ENCODE results near the gene GLRA1.
"Not testable (repeated sequence)": the region's sequence is repeated elsewhere in the genome, so short reads cannot be mapped to it uniquely, and the experiment has no call there.

The GLRA1 gene

DNA sequence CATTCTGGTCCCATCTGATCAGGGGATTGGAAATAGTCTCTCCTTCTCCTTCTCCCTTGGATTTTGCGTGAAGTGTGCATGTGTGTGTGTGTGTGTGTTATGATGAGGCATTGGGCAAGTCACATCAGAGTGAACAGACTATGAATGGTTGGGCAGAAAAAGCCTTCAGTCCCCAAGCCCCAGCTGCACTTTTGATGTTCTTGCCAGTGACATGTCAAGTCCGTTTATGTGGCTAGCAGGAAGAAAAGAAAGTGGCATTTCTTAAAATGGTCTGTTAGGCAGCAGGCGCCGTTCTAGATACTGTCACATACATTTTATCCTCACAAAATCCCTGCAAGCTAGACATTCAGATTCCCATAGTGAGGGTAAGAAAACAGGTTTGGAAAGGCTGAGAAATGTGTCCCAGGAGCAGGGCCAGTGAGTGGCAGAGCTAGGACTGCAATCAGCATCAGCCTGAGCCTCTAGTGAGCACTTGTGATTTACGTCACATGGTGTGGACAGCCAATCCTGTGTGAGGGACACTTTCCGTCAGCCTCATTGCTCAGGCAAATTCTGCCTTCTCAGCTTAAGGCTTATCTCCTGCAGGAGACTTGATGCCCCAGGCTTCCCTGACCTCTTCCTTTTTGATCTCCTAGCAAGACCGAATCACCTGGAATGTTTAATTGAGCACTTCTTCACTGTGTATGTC is 60.4 kb downstream of the GLRA1 start:
- H3K4me1 ChIP-seq (ENCODE audit: control insufficient read depth, insufficient read depth, low read length) = no peaks in the 10 kb centered on the region
- H3K27me3 ChIP-seq (ENCODE audit: control insufficient read depth in 1 of 2, insufficient read depth in 2 of 2, low read length in 2 of 2) = no peaks in the 10 kb centered on the region
- H3K27ac ChIP-seq (ENCODE audit: low read length) = no peak overlapping the region
- H3K36me3 ChIP-seq (ENCODE audit: control insufficient read depth in 2 of 2, insufficient read depth in 2 of 2, low read length in 2 of 2) = no peaks in the 10 kb centered on the region
- no peaks in the 10 kb centered on the region for H3K9me3 ChIP-seq (ENCODE audit: control insufficient read depth in 2 of 2, low read length in 2 of 2)
- no peak overlapping the region for H3K4me3 ChIP-seq (ENCODE audit: low read length in 2 of 2)
- H3K9ac ChIP-seq (ENCODE audit: low read length in 2 of 2) = no peak overlapping the region

DNA sequence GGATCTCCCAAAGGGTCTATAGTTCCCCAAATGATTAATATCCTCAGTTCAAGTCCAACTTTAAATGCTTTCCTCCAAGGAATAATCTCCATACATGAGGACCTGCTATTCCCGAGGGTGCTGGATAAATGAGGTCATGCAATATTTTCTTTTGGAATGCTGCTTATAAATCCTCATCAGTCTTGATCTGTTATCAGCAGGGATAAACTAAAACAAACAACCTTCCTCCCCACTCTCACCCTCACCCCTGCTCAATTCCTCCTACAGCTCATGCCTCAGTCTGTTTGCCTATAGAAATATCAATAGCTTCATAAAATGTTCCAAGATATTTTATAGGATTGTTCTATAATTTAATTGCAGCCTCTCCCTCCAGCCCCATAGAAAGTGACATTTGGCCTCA is 61.1 kb downstream of the GLRA1 start:
- no peaks in the 10 kb centered on the region for H3K27me3 ChIP-seq (ENCODE audit: control insufficient read depth in 1 of 2, insufficient read depth in 2 of 2, low read length in 2 of 2)
- H3K27ac ChIP-seq (ENCODE audit: low read length) = no peak overlapping the region
- H3K4me1 ChIP-seq (ENCODE audit: control insufficient read depth, insufficient read depth, low read length) = no peaks in the 10 kb centered on the region
- no peak overlapping the region for H3K9ac ChIP-seq (ENCODE audit: low read length in 2 of 2)
- H3K36me3 ChIP-seq (ENCODE audit: control insufficient read depth in 2 of 2, insufficient read depth in 2 of 2, low read length in 2 of 2) = no peaks in the 10 kb centered on the region
- no peak overlapping the region for H3K4me3 ChIP-seq (ENCODE audit: low read length in 2 of 2)
- no peaks in the 10 kb centered on the region for H3K9me3 ChIP-seq (ENCODE audit: control insufficient read depth in 2 of 2, low read length in 2 of 2)

DNA sequence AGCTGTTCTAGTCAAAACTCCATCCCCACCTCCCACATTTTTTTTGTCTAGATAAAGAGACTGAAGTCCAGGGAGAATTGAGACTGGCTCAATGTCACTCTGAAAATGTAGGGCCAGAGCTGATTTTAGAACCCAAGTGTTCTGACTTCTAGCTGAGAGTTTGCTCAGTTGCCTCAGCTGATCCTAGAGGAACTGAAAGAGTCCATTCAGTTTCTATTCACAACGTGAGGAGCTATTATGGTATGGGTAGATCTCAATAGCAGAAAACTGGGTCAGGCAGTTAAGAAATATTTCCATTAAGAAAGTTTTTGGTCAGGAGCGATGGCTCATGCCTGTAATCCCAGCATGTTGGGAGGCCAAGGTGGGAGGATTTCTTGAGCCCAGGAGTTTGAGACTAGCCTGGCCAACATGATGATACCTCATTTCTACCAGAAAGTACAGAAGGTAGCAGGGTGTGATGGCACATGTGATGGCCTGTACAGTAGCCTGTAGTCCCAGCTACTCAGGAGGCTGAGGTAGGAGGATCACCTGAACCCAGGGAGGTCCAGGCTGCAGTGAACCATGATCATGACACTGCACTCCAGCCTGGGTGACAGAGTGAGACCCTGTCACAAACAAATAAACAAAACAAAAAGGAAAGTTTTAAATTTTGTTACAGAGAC is 61.7 kb downstream of the GLRA1 start:
- Histone ChIP-seq H3K9me3 (ENCODE audit: control insufficient read depth in 2 of 2, low read length in 2 of 2) (no peaks in the 10 kb centered on the region), H3K36me3 (ENCODE audit: control insufficient read depth in 2 of 2, insufficient read depth in 2 of 2, low read length in 2 of 2) (no peaks in the 10 kb centered on the region), H3K4me3 (ENCODE audit: low read length in 2 of 2) (no peak overlapping the region), H3K27ac (ENCODE audit: low read length) (no peak overlapping the region), H3K9ac (ENCODE audit: low read length in 2 of 2) (no peak overlapping the region), H3K4me1 (ENCODE audit: control insufficient read depth, insufficient read depth, low read length) (no peaks in the 10 kb centered on the region), H3K27me3 (ENCODE audit: control insufficient read depth in 1 of 2, insufficient read depth in 2 of 2, low read length in 2 of 2) (no peaks in the 10 kb centered on the region)

DNA sequence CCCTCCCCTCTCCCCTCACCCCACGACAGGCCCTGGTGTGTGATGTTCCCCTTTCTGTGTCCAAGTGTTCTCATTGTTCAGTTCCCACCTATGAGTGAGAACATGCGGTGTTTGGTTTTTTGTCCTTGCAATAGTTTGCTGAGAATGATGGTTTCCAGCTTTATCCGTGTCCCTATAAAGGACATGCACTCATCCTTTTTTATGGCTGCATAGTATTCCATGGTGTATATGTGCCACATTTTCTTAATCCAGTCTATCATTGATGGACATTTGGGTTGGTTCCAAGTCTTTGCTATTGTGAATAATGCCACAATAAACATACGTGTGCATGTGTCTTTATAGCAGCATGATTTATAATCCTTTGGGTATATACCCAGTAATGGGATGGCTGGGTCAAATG is 63.8 kb downstream of the GLRA1 start:
- H3K4me3 ChIP-seq (ENCODE audit: low read length in 2 of 2); H3K9ac ChIP-seq (ENCODE audit: low read length in 2 of 2); H3K4me1 ChIP-seq (ENCODE audit: control insufficient read depth, insufficient read depth, low read length); H3K9me3 ChIP-seq (ENCODE audit: control insufficient read depth in 2 of 2, low read length in 2 of 2); H3K27me3 ChIP-seq (ENCODE audit: control insufficient read depth in 1 of 2, insufficient read depth in 2 of 2, low read length in 2 of 2); H3K36me3 ChIP-seq (ENCODE audit: control insufficient read depth in 2 of 2, insufficient read depth in 2 of 2, low read length in 2 of 2); H3K27ac ChIP-seq (ENCODE audit: low read length): not testable (repeated sequence)

DNA sequence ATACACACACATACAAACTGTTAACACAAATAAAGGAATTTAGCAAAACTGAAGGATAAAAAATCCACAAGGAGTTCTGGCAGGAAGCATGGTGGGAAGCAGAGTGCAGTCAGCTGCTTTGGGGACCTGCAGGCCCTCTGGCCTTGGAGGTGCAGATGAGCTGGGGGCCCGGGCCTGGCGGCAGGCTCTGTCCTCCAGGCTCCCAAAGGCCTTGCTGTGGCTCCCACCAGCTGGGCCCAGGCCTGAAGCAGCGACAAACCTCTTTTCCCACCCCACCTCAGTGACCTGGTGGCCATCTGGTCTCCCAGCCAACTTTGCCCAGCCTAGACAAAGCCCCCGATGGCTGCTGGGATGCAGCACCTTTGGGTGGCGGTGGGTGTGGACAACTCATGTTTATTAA is 67.8 kb downstream of the GLRA1 start:
- Histone ChIP-seq H3K27ac (ENCODE audit: low read length) (no peak overlapping the region), H3K36me3 (ENCODE audit: control insufficient read depth in 2 of 2, insufficient read depth in 2 of 2, low read length in 2 of 2) (no peaks in the 10 kb centered on the region), H3K4me3 (ENCODE audit: low read length in 2 of 2) (no peak overlapping the region), H3K4me1 (ENCODE audit: control insufficient read depth, insufficient read depth, low read length) (no peaks in the 10 kb centered on the region), H3K27me3 (ENCODE audit: control insufficient read depth in 1 of 2, insufficient read depth in 2 of 2, low read length in 2 of 2) (no peaks in the 10 kb centered on the region), H3K9ac (ENCODE audit: low read length in 2 of 2) (no peak overlapping the region), H3K9me3 (ENCODE audit: control insufficient read depth in 2 of 2, low read length in 2 of 2) (no peaks in the 10 kb centered on the region)

DNA sequence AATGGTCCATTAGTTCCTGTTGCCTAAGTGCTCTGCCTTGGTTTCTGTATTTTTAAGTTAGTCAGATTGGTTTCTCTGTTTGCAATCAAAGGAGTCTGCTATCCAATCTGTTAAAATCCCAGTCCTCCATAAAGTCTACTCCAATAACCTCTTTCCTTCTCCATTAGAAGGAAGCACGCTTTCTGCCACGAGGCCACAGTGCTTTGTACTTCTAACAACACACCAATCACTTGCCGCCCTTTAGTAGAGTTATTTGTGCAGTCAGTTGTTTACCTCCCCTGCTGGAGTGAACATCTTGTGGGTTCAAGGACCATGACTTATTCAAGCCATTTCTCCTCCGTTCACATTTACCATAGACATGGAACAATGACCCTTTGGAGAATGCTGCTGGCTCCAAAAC is 69.0 kb downstream of the GLRA1 start:
- Histone ChIP-seq H3K9ac (ENCODE audit: low read length in 2 of 2) (no peak overlapping the region), H3K4me1 (ENCODE audit: control insufficient read depth, insufficient read depth, low read length) (no peaks in the 10 kb centered on the region), H3K36me3 (ENCODE audit: control insufficient read depth in 2 of 2, insufficient read depth in 2 of 2, low read length in 2 of 2) (no peaks in the 10 kb centered on the region), H3K4me3 (ENCODE audit: low read length in 2 of 2) (no peak overlapping the region), H3K27me3 (ENCODE audit: control insufficient read depth in 1 of 2, insufficient read depth in 2 of 2, low read length in 2 of 2) (no peaks in the 10 kb centered on the region), H3K9me3 (ENCODE audit: control insufficient read depth in 2 of 2, low read length in 2 of 2) (no peaks in the 10 kb centered on the region), H3K27ac (ENCODE audit: low read length) (no peak overlapping the region)

DNA sequence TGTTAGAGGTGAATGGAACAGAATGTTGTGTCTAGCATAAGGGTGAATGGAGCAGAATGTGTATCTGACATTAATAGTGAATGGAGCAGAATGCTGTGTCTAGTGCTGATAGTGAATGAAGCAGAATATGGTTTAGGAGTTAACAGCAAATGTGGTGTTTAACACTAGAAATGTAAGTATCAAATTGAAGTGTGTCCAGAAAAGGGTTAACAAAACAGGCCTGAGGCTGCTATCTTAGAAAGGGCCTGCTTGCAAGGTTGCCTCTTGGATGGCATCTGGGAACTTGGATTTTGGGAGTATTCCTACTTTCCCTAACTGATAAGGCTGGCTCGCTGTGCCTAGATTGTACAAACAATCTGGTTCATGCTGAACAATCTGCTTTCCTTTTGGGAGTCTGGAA is 76.8 kb downstream of the GLRA1 start:
- H3K27me3 ChIP-seq (ENCODE audit: control insufficient read depth in 1 of 2, insufficient read depth in 2 of 2, low read length in 2 of 2) = no peaks in the 10 kb centered on the region
- no peak overlapping the region for H3K4me3 ChIP-seq (ENCODE audit: low read length in 2 of 2)
- no peak overlapping the region for H3K27ac ChIP-seq (ENCODE audit: low read length)
- no peak overlapping the region for H3K9ac ChIP-seq (ENCODE audit: low read length in 2 of 2)
- H3K9me3 ChIP-seq (ENCODE audit: control insufficient read depth in 2 of 2, low read length in 2 of 2) = no peaks in the 10 kb centered on the region
- H3K4me1 ChIP-seq (ENCODE audit: control insufficient read depth, insufficient read depth, low read length) = no peaks in the 10 kb centered on the region
- H3K36me3 ChIP-seq (ENCODE audit: control insufficient read depth in 2 of 2, insufficient read depth in 2 of 2, low read length in 2 of 2) = no peaks in the 10 kb centered on the region

DNA sequence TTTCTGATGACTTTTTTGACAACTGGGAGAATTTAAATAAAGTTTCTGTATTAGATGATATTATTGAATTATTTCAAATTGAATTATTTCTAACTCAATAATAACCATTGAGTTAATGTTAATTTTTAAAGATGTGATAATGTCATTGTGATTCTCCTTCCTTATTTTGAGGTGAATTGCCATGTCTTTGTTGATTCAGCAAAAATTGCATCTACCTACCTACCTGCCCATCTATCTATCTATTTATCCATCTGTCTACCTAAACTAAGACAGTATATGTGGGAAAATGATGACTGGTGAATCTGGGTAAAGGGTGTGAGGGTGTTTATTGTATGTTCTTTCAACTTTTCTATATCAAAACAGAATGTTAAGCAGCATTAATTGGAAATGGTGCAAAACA is 77.9 kb downstream of the GLRA1 start:
- H3K36me3 ChIP-seq (ENCODE audit: control insufficient read depth in 2 of 2, insufficient read depth in 2 of 2, low read length in 2 of 2) = no peaks in the 10 kb centered on the region
- H3K27ac ChIP-seq (ENCODE audit: low read length) = no peak overlapping the region
- no peaks in the 10 kb centered on the region for H3K27me3 ChIP-seq (ENCODE audit: control insufficient read depth in 1 of 2, insufficient read depth in 2 of 2, low read length in 2 of 2)
- no peaks in the 10 kb centered on the region for H3K9me3 ChIP-seq (ENCODE audit: control insufficient read depth in 2 of 2, low read length in 2 of 2)
- no peak overlapping the region for H3K4me3 ChIP-seq (ENCODE audit: low read length in 2 of 2)
- H3K4me1 ChIP-seq (ENCODE audit: control insufficient read depth, insufficient read depth, low read length) = no peaks in the 10 kb centered on the region
- no peak overlapping the region for H3K9ac ChIP-seq (ENCODE audit: low read length in 2 of 2)

DNA sequence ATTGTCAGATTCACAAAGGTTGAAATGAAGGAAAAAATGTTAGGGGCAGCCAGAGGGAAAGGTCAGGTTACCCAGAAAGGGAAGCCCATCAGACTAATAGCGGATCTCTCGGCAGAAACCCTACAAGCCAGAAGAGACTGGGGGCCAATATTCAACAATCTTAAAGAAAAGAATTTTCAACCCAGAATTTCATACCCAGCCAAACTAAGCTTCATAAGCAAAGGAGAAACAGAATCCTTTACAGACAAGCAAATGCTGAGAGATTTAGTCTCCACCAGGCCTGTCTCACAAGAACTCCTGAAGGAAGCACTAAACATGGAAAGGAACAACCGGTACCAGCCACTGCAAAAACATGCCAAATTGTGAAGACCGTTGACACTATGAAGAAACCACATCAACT is 91.8 kb downstream of the GLRA1 start:
- H3K36me3 ChIP-seq (ENCODE audit: control insufficient read depth in 2 of 2, insufficient read depth in 2 of 2, low read length in 2 of 2); H3K9me3 ChIP-seq (ENCODE audit: control insufficient read depth in 2 of 2, low read length in 2 of 2); H3K9ac ChIP-seq (ENCODE audit: low read length in 2 of 2); H3K4me1 ChIP-seq (ENCODE audit: control insufficient read depth, insufficient read depth, low read length); H3K27ac ChIP-seq (ENCODE audit: low read length); H3K4me3 ChIP-seq (ENCODE audit: low read length in 2 of 2); H3K27me3 ChIP-seq (ENCODE audit: control insufficient read depth in 1 of 2, insufficient read depth in 2 of 2, low read length in 2 of 2): not testable (repeated sequence)

DNA sequence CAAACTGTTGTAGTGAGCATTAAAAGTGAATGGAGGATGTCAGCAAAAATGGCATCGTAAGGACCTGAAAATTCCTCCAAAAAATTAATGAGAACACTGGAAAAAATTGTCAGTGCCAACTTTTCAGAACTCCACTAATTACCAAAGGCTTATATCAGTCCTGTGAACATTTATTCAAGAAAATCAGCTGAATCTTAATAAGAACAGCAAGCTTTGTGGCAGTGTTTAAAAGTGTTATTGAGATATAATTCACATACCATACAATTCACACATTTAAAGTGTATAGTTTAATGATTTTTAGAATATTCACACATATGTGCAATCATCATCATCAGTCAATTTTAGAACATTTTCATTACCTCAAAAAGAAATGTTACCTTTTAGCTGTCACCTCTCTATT is 95.3 kb downstream of the GLRA1 start:
- no peaks in the 10 kb centered on the region for H3K9me3 ChIP-seq (ENCODE audit: control insufficient read depth in 2 of 2, low read length in 2 of 2)
- no peaks in the 10 kb centered on the region for H3K4me1 ChIP-seq (ENCODE audit: control insufficient read depth, insufficient read depth, low read length)
- H3K4me3 ChIP-seq (ENCODE audit: low read length in 2 of 2) = no peak overlapping the region
- no peak overlapping the region for H3K9ac ChIP-seq (ENCODE audit: low read length in 2 of 2)
- no peaks in the 10 kb centered on the region for H3K36me3 ChIP-seq (ENCODE audit: control insufficient read depth in 2 of 2, insufficient read depth in 2 of 2, low read length in 2 of 2)
- H3K27ac ChIP-seq (ENCODE audit: low read length) = no peak overlapping the region
- no peaks in the 10 kb centered on the region for H3K27me3 ChIP-seq (ENCODE audit: control insufficient read depth in 1 of 2, insufficient read depth in 2 of 2, low read length in 2 of 2)

DNA sequence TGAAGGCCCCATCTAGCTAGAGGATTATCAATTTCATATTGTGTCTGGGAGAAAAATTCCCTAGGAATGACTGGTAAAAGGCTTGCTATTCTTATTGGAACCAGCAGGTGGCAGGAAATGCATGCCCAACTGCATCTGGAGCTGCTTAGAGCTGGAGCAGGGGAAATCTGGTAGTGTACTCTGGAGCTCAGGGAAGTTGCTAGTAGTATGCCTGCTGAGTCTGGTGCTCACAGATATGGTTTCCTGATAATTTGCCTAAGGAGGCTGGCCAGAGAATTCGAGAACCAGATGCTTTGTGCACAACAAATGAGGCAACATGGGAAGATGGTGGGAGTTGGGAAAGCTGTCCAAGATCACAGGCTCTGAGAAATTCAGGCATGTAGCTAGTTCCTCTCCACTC is 99.2 kb downstream of the GLRA1 start:
- no peaks in the 10 kb centered on the region for H3K4me1 ChIP-seq (ENCODE audit: control insufficient read depth, insufficient read depth, low read length)
- H3K27me3 ChIP-seq (ENCODE audit: control insufficient read depth in 1 of 2, insufficient read depth in 2 of 2, low read length in 2 of 2) = no peaks in the 10 kb centered on the region
- no peak overlapping the region for H3K4me3 ChIP-seq (ENCODE audit: low read length in 2 of 2)
- no peaks in the 10 kb centered on the region for H3K9me3 ChIP-seq (ENCODE audit: control insufficient read depth in 2 of 2, low read length in 2 of 2)
- no peak overlapping the region for H3K27ac ChIP-seq (ENCODE audit: low read length)
- H3K9ac ChIP-seq (ENCODE audit: low read length in 2 of 2) = no peak overlapping the region
- H3K36me3 ChIP-seq (ENCODE audit: control insufficient read depth in 2 of 2, insufficient read depth in 2 of 2, low read length in 2 of 2) = no peaks in the 10 kb centered on the region
